ENCODE measurements around the gene HPD. TPM values are rescaled to one million over a fixed set of nuclear protein-coding genes. Genes with fewer than 3 reads are reported as not detected.

Gene HPD
- total RNA-seq, 1 donor from 2014 or later, result 1.8 TPM

GRCh38 chr12:121805171-121806008 lies 53.3 kb downstream of the HPD start:
- H3K4me3 ChIP-seq, result peak overlapping the region; percentile 71
- no peak for ATAC-seq
- intact Hi-C loops (cut with DNase I), result no loop called here
- no peaks in the 10 kb centered on the region for H3K27me3 ChIP-seq
- H3K4me1 ChIP-seq, result peaks cover 25% of the 10 kb centered on the region
- TF ChIP-seq CTCF (IDR thresholded peaks at IDR 0.05), result no peak
- DNase-seq, result no peak
- H3K9me3 ChIP-seq, result no peaks in the 10 kb centered on the region
- H3K36me3 ChIP-seq, result peaks cover 35% of the 10 kb centered on the region
- H3K27ac ChIP-seq, result peak overlapping the region; percentile 100

- no peak for ATAC-seq
- intact Hi-C loops (cut with DNase I), result no loop called here
- TF ChIP-seq CTCF (IDR thresholded peaks at IDR 0.05), result no peak
- no peaks in the 10 kb centered on the region for H3K9me3 ChIP-seq
- peak overlapping the region; percentile 100 for H3K27ac ChIP-seq
- H3K4me1 ChIP-seq, result peaks cover 22% of the 10 kb centered on the region
- no peak for DNase-seq
- peak overlapping the region; percentile 71 for H3K4me3 ChIP-seq
- H3K36me3 ChIP-seq, result peaks cover 27% of the 10 kb centered on the region
- no peaks in the 10 kb centered on the region for H3K27me3 ChIP-seq
Measured at GRCh38 chr12:121804417-121805111, 54.1 kb downstream of the HPD start.

DNA sequence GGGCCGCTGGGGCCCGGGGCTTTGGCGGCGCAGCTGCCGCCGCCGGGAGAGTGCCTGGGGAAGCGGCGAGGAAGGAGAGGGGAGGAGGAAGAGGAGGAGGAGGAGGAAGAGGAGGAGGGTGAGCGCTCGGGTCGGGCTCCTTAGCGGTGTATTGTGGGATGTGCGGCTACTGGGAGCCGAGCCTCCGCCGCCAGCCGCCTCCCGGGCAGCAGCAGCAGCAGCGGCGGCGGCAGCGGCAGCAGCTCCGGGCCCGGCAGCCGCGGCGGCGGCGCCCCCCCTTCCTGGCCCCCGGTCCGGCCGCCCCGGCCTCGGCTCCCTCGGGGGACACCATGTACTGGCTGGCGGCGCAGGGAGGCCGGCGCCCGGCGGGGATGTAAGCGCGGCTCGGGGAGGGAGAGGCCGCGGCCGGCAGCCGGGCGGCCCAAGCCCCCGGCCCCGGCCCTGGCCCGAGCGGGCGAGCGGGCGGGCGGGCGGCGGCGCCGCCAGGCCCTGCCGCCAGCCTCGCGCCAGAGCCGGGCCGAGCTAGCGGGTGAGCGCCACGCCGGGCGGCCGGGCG lies 54.7 kb downstream of the HPD start, which contains the start of gene SETD1B:
Gene SETD1B (plus strand): TSS at position 149 of the 556 bp plus-strand sequence. CDS start 729 bp downstream, outside the sequence.
- peaks cover 27% of the 10 kb centered on the region for H3K4me1 ChIP-seq
- DNase-seq (peak; percentile 83), ATAC-seq (peak; percentile 20)
- H3K4me3 ChIP-seq, result peak within 1 kb of the TSS; percentile 71
- H3K27me3 ChIP-seq, result no peaks in the 10 kb centered on the region
- H3K27ac ChIP-seq, result peak within 1 kb of the TSS; percentile 100
- peaks cover 20% of the 10 kb centered on the region for H3K36me3 ChIP-seq
- intact Hi-C loops (cut with DNase I), result no loop called here
- TF ChIP-seq CTCF (IDR thresholded peaks at IDR 0.05), result no peak
- no peaks in the 10 kb centered on the region for H3K9me3 ChIP-seq

DNA sequence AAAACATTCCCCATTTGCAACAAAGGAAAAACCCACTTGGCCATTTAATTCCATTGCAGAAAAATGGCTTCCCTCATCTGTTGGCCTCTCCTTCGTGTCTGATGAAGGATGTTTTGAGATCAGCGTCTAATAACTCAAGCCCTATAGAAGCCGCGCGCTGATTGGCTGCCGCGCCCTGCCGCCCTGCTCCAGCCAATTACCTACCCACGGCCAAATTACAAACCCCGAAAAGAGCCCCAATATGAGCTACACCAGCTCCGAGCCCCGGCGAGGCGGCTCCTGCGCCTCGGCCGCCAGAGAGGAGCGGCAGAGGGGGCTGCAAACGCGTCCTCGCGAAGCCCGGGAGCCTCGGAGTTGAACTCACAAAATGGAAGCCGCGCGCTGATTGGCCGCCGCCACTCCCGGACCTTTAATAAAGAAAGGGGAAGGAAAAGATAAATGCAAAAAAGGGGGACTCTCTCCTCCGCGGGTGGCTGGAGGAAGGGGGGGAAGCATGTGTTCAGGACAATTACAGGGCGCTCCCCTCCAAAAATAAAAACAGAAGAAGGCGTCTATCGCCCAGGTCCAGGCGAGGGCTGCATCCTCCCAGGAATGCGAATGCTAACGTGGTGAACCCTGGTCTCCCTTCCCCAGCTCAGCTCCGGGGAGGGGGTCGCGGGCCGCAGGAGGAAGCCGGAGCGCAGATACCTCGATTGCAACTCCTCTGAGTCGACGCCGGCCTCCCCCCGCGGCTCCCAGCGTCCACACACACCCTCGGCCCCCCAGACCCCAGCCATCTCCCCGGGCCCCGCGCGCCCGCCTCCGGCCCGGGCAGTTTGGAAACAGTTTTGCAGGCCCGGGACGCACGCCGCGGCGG lies 55.6 kb downstream of the HPD start:
- intact Hi-C loops (cut with DNase I), result no loop called here
- TF ChIP-seq CTCF (IDR thresholded peaks at IDR 0.05), result no peak
- ATAC-seq (peak; percentile 49), DNase-seq (peak; percentile 94)
- Histone ChIP-seq H3K4me3 (peak overlapping the region; percentile 71), H3K27ac (peak overlapping the region; percentile 100), H3K4me1 (peaks cover 35% of the 10 kb centered on the region), H3K36me3 (peaks cover 12% of the 10 kb centered on the region), H3K9me3 (no peaks in the 10 kb centered on the region), H3K27me3 (no peaks in the 10 kb centered on the region)

DNA sequence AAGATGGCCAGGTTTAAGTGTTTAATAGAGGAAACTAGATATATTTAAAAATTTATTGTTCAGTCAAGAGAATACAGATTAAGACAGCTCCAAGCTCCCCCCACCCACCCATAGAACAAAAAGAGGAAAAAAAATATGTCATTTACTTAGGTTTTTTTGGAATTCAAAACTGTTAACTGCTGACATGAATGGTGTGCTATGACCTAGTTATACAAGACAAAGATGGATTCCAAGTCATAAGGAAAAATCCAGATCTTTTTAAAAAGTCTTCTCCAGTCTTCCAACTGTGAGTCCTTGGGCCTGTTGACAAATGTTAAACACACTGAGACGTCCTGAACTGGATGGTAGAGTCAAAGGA lies 56.2 kb downstream of the HPD start:
- no peak for TF ChIP-seq CTCF (IDR thresholded peaks at IDR 0.05)

More for the DNA sequence above, 56.2 kb downstream of the HPD start:
- Histone ChIP-seq H3K27ac (peak overlapping the region; percentile 100), H3K36me3 (peaks cover 8% of the 10 kb centered on the region), H3K4me3 (peak overlapping the region; percentile 71), H3K4me1 (peaks cover 41% of the 10 kb centered on the region), H3K9me3 (no peaks in the 10 kb centered on the region), H3K27me3 (no peaks in the 10 kb centered on the region)
- intact Hi-C loops (cut with DNase I), result no loop called here
- DNase-seq, result no peak
- no peak for ATAC-seq

Measured in upper lobe of right lung (tissue), 1 donor.